ENCODE data around the gene CYFIP2.

The CYFIP2 gene

DNA sequence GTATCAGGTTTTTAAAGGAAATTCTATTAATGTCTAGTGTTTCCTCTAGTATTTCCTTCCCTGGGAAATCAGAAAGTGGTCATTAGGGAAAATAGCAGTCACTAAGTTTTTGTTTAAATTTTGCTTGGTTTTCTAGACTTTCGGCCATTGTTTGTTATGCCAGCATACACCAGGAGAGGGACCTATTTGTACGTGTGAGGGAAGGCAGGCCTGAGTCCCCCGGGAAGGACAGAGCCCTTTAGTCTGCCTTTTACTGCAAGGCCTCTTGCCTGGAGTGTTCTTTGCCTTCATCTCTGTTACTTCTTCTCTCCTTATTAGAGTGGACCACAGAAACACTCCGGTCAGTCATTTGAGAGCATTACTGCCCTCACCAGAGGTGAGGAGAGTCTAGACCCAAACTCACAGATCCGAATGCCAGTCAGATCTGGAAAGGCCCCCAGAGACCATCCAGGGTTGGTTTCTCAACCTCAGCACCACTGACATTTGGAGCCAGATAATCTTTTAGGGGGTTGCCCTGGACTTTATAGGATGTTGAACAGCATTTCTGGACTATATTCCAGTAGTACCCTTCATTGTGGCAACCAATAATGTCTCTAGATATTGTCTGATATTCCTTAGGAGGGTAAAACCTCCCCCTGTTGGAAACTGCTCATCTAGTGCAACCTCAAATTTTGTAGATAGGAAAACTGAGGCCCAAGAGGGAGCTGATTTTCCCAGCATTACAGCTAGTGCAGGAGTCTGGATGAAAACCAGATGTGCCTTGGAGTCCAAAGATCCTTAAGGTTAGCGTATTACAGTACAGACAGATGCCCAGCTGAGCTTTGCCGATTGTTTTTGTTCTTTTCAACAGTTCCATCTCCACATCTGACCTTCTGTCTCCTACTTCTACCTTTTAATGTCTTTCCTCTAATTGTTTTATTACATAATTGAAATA, 101.1 kb downstream of the CYFIP2 start:
- ATAC-seq = peak; percentile 95
- TF ChIP-seq POU6F1 (CRISPR knock-in tag; IDR thresholded peaks at IDR 0.05; ENCODE audit: borderline replicate concordance, low read depth) = no peak
- TF ChIP-seq TCF4 (CRISPR knock-in tag; IDR thresholded peaks at IDR 0.05; ENCODE audit: borderline replicate concordance) = 0 out of 2 replicates have a peak, but pooled peaks have one; percentile 30

DNA sequence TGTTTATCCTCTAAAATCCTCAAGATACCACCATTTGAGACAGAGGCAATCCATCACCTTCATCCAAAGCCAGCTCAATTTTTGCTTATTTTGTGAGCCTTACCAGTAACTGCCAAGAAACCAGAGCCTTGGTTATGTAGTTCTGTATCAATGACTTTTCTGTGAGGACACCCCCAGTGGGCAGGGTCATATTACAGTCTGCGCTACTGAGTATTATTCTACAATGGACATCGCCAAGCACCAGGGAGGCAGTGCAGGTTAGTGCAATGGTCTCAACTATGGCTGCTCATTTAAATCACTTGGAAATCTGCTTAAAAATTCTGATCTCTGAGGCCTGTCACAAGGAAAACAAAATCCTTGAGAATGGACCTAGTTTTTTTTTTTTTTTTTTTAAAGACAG, 103.6 kb downstream of the CYFIP2 start:
- no peak for TF ChIP-seq ESRRG (CRISPR knock-in tag; IDR thresholded peaks at IDR 0.05)
- TF ChIP-seq SNAI2 (CRISPR knock-in tag; IDR thresholded peaks at IDR 0.05) = no peak
- no peak for TF ChIP-seq ZNF565 (CRISPR knock-in tag; conservative IDR thresholded peaks at IDR 0.05; ENCODE audit: low read depth)
- TF ChIP-seq CSDC2 (CRISPR knock-in tag; IDR thresholded peaks at IDR 0.05) = no peak
- TF ChIP-seq PPARA (CRISPR knock-in tag; IDR thresholded peaks at IDR 0.05; ENCODE audit: borderline replicate concordance) = no peak
- TF ChIP-seq ZC3H10 (CRISPR knock-in tag; IDR thresholded peaks at IDR 0.05) = no peak
- no peak for TF ChIP-seq ZFP3 (CRISPR knock-in tag; IDR thresholded peaks at IDR 0.05)
- ATAC-seq = no peak

- no peak for TF ChIP-seq TOX (CRISPR knock-in tag; IDR thresholded peaks at IDR 0.05; ENCODE audit: borderline replicate concordance)
- no peak for TF ChIP-seq ESRRG (CRISPR knock-in tag; IDR thresholded peaks at IDR 0.05)
- no peak for TF ChIP-seq POU6F1 (CRISPR knock-in tag; IDR thresholded peaks at IDR 0.05; ENCODE audit: borderline replicate concordance, low read depth)
- no peak for TF ChIP-seq ARNTL (CRISPR knock-in tag; IDR thresholded peaks at IDR 0.05; ENCODE audit: borderline replicate concordance, low read depth)
- TF ChIP-seq ZNF565 (CRISPR knock-in tag; conservative IDR thresholded peaks at IDR 0.05; ENCODE audit: low read depth) = no peak
- no peak for TF ChIP-seq RARB (CRISPR knock-in tag; IDR thresholded peaks at IDR 0.05)
- TF ChIP-seq OSR1 (CRISPR knock-in tag; IDR thresholded peaks at IDR 0.05) = no peak
- TF ChIP-seq, protein P1, sequence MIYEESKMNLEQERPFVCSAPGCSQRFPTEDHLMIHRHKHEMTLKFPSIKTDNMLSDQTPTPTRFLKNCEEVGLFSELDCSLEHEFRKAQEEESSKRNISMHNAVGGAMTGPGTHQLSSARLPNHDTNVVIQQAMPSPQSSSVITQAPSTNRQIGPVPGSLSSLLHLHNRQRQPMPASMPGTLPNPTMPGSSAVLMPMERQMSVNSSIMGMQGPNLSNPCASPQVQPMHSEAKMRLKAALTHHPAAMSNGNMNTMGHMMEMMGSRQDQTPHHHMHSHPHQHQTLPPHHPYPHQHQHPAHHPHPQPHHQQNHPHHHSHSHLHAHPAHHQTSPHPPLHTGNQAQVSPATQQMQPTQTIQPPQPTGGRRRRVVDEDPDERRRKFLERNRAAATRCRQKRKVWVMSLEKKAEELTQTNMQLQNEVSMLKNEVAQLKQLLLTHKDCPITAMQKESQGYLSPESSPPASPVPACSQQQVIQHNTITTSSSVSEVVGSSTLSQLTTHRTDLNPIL (CRISPR knock-in tag; IDR thresholded peaks at IDR 0.05; ENCODE audit: low read depth) = no peak
- no peak for TF ChIP-seq TSHZ2 (CRISPR knock-in tag; IDR thresholded peaks at IDR 0.05)
- TF ChIP-seq SNAI2 (CRISPR knock-in tag; IDR thresholded peaks at IDR 0.05) = no peak
- TF ChIP-seq CSDC2 (CRISPR knock-in tag; IDR thresholded peaks at IDR 0.05) = no peak
- no peak for TF ChIP-seq ZNF70 (CRISPR knock-in tag; IDR thresholded peaks at IDR 0.05)
- no peak for TF ChIP-seq PPARA (CRISPR knock-in tag; IDR thresholded peaks at IDR 0.05; ENCODE audit: borderline replicate concordance)
- TF ChIP-seq GLIS3 (CRISPR knock-in tag; IDR thresholded peaks at IDR 0.05) = no peak
- TF ChIP-seq PATZ1 (CRISPR knock-in tag; IDR thresholded peaks at IDR 0.05; ENCODE audit: borderline replicate concordance) = no peak
- TF ChIP-seq ZFP3 (CRISPR knock-in tag; IDR thresholded peaks at IDR 0.05) = no peak
- TF ChIP-seq TCF4 (CRISPR knock-in tag; IDR thresholded peaks at IDR 0.05; ENCODE audit: borderline replicate concordance) = no peak
- no peak for TF ChIP-seq BACH2 (CRISPR knock-in tag; IDR thresholded peaks at IDR 0.05; ENCODE audit: borderline replicate concordance)
- no peak for TF ChIP-seq ZFP30 (CRISPR knock-in tag; IDR thresholded peaks at IDR 0.05)
- ATAC-seq = no peak
Measured at GRCh38 chr5:157370967-157371366, 105.0 kb downstream of the CYFIP2 start.

Data from SK-N-SH treated with all-trans-retinoic acid at 6 μM for 48 hours (cell line).